Mucosa of descending colon (tissue), 3 donors: Measurements from ENCODE around the gene GNG7. TPM values are rescaled to one million over a fixed set of nuclear protein-coding genes. Genes with fewer than 3 reads are reported as not detected.

ENCODE experiments used
- ATAC-seq: fragments of 200-7000 bp; cut with Tn5 transposase; one replicate; pipeline ENCODE4 v1.9.1; 2020; ENCODE audit warnings: mild to moderate bottlenecking, moderate library complexity
- DNase-seq, 3 donors: peaks; one replicate each; pipeline ENCODE4 v3.0.0-alpha.2; 2020
- H3K36me3 ChIP-seq: fragments of 200-600 bp; one replicate; pipeline ENCODE4 v1.8.0; 2021; ENCODE audit warnings: low read depth, mild to moderate bottlenecking
- H3K4me1 ChIP-seq: fragments of 200-600 bp; one replicate; pipeline ENCODE4 v1.8.0; 2021; ENCODE audit warnings: low read depth, mild to moderate bottlenecking
- H3K4me3 ChIP-seq: fragments of 200-600 bp; one replicate; pipeline ENCODE4 v1.8.0; 2021; ENCODE audit warnings: mild to moderate bottlenecking
- H3K9me3 ChIP-seq: fragments of 200-600 bp; one replicate; pipeline ENCODE4 v1.8.0; 2021; ENCODE audit warnings: mild to moderate bottlenecking
- intact Hi-C, 2 donors: fragments of 100-400 bp; cut with DNase I in 1 of 2; cut with micrococcal nuclease in 1 of 2; formaldehyde crosslinking; loops; one replicate each; pipeline versions ENCODE4 v1.11.0 to v1.11.1; 2022; cut with DNase I, micrococcal nuclease
- total RNA-seq, 3 donors: library from RNA; stranded (reverse); fragmentation: NEBNext Ultra II Directional in 2 of 3; extraction: Animal tissue kit (Norgen Biotek cat#: 25700) in 2 of 3; gene quantifications; one replicate each; pipeline versions ENCODE4 v1.2.1 to v1.2.4, GENCODE V29; 2021 to 2023
- TF ChIP-seq, protein P1 (sequence below): fragments of 200-600 bp; IDR thresholded peaks from one replicate; pipeline ENCODE4 v1.8.0; 2022; ENCODE audit warnings: antibody characterized with exemption, mild to moderate bottlenecking
- donor health status: DM: no; HTN: no; CAD: no; lungs with moderate emphysema.
- donor health status: DM: no; HTN: no; CAD: no.
- donor health status: DM: no; HTN: yes; CAD: no.

The GNG7 gene
- total RNA-seq, 3 donors from 2014 or later: 2.5 to 6.9 (median 2.9) TPM

DNA sequence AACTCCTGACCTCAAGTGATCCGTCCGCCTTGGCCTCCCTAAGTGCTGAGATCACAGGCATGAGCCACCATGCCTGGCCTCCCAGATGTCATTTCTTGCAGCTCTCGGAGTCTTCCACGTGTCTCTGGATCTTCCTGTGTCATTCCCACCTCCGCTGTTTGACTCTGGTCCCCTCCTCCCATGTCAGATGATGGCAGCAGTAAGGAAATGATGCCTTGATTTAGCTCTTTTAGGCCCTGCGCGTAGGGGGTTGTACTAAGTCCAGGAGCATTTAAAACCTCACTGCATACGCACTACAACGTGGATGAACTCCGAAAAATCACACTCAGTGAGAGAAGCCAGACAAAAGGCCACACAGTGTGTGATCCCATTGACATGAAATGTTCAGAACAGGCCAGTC lies 113.1 kb downstream of the GNG7 start:
- no peaks in the 10 kb centered on the region for H3K36me3 ChIP-seq
- TF ChIP-seq, protein P1, sequence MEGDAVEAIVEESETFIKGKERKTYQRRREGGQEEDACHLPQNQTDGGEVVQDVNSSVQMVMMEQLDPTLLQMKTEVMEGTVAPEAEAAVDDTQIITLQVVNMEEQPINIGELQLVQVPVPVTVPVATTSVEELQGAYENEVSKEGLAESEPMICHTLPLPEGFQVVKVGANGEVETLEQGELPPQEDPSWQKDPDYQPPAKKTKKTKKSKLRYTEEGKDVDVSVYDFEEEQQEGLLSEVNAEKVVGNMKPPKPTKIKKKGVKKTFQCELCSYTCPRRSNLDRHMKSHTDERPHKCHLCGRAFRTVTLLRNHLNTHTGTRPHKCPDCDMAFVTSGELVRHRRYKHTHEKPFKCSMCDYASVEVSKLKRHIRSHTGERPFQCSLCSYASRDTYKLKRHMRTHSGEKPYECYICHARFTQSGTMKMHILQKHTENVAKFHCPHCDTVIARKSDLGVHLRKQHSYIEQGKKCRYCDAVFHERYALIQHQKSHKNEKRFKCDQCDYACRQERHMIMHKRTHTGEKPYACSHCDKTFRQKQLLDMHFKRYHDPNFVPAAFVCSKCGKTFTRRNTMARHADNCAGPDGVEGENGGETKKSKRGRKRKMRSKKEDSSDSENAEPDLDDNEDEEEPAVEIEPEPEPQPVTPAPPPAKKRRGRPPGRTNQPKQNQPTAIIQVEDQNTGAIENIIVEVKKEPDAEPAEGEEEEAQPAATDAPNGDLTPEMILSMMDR: no peak
- H3K4me3 ChIP-seq: no peak overlapping the region
- H3K9me3 ChIP-seq: no peaks in the 10 kb centered on the region
- peaks cover 10% of the 10 kb centered on the region for H3K4me1 ChIP-seq
- ATAC-seq (no peak), DNase-seq (peak in 1 of 3 donors; percentile 20)
- intact Hi-C loops: no loop called here

DNA sequence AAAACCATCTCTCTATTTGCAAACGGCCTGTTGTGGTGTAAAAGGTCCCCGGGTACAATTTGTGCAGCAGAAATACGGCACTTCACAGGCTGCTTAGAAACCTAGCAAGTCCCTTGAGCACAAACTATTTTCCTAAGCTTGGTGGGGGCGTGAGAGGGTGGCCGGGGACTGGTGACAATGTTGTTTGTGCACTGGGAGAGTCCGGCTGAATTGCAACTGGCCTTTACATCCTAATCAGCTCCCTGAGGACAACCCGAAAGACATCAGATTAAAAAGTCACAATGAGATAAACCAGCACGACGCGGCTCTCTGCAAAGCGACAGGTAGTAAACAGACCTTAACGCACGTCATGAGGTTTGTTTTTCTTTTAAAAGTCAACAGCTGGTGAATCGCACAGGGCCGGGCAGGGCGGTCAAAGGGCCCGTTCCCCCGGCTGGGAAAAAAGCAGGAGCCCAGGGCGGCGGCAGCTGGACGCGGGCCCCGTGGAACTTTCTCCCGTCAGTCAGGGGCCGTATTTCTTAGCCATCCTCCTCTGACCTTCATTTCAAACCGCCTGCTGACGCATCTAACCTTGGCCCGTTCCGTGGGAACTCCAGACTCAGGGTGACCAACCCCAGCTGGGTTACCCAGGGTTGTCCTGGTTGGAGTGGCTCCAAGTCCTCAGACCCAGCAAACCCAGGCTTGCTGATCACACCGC lies 114.3 kb downstream of the GNG7 start:
- no peaks in the 10 kb centered on the region for H3K9me3 ChIP-seq
- TF ChIP-seq, protein P1: no peak
- H3K4me1 ChIP-seq: peaks cover 10% of the 10 kb centered on the region
- DNase-seq: peak; percentile 67 to 70 (median 68)
- intact Hi-C loops: no loop called here
- no peak overlapping the region for H3K4me3 ChIP-seq
- ATAC-seq: peak; percentile 90
- no peaks in the 10 kb centered on the region for H3K36me3 ChIP-seq

DNA sequence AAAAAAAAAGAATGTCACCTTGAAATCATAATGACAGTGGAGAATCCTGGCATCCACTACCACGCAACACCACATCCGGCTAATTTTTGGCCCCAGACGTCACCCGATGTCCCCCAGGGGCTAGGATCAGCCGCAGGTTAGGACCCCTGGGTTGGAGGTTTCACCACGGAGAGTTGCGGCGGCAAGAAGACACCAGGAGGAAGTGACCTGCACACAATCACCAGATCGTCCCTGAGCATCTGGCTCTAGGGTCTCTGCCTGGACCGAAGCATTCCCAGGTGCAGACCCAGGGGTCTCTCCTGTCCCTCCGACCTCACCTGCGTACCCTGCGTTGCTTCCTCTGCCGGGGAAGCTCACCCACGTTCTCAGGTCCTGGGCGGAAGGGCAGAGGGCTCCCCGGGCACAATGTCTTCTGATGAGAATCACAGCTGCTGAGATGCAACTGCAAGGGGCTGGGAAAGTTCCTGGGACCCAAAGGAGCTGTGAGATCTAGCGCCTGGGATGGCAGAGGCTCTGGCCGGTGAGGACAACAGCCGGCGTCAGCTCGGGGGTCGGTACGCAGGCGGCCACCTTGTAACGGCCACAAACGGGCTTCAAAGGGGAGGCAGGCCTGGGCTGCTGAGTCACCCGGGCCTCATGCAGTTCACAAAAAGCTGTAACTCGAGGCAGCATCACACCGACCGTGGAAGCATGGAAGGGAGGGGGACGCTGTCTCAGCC lies 115.3 kb downstream of the GNG7 start:
- no peak for ATAC-seq
- TF ChIP-seq, protein P1: no peak
- intact Hi-C loops: no loop called here

DNA sequence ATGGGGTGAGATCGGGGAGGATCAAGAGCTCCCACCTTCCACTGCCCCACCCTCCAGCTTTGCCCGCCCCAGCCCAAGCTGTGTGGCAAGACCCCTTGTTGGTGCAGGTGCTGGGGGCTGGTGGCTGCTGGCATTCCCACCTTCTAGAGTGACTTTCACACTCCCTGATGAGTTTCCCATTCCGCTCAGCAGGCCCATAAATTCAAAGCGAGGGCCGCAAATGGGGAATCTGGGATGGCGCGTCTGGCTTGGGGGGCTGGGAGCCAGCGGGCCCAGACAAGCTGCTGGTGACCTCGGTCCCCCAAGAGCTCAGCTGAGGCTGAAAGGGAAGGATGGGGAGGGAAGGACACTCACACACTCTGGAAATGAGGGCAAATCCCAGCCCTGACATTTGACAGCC lies 116.3 kb downstream of the GNG7 start:
- Histone ChIP-seq H3K4me3 (no peak overlapping the region), H3K9me3 (peaks cover 4% of the 10 kb centered on the region), H3K36me3 (no peaks in the 10 kb centered on the region), H3K4me1 (peaks cover 3% of the 10 kb centered on the region)
- no peak for ATAC-seq
- TF ChIP-seq, protein P1: no peak
- intact Hi-C loops: no loop called here
- DNase-seq: peak in 1 of 3 donors; percentile 9

More for the DNA sequence above, 115.3 kb downstream of the GNG7 start:
- Histone ChIP-seq H3K9me3 (peaks cover 4% of the 10 kb centered on the region), H3K36me3 (no peaks in the 10 kb centered on the region), H3K4me1 (peaks cover 8% of the 10 kb centered on the region), H3K4me3 (no peak overlapping the region)
- DNase-seq: peak in 2 of 3 donors; percentile 23 to 45

DNA sequence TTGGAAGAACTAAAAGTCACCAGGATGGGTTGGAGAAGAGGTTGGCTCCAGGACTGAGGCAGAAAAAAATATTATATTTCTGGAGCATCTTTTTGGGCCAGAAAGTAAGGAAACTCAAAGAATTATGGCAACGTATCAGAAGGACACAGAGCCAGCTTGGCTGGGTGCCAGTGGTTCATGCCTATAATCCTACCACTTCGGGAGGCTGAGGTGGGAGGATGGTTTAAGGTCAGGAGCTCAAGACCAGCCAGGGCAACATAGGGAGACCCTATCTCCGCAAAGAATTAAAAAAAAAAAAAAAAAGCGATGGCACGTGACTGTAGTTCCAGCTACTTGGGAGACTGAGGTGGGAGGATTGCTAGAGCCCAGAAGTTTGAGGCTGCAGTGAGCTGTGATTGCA lies 118.5 kb downstream of the GNG7 start:
- Histone ChIP-seq H3K4me3 (no peak overlapping the region), H3K9me3 (peaks cover 4% of the 10 kb centered on the region), H3K4me1 (peaks cover 13% of the 10 kb centered on the region), H3K36me3 (no peaks in the 10 kb centered on the region)
- ATAC-seq (no peak), DNase-seq (peak in 1 of 3 donors; percentile 5)
- intact Hi-C loops: no loop called here
- TF ChIP-seq, protein P1: no peak
